NCI-H2196 (cell line): ENCODE measurements around the gene MFSD12.
"Not testable (repeated sequence)": the region's sequence is repeated elsewhere in the genome, so short reads cannot be mapped to it uniquely, and the experiment has no call there.

Experiments
- DNase-seq: peaks from one replicate; lab custom pipeline; 2025; ENCODE audit not compliant: unreplicated experiment; lab: John Stamatoyannopoulos, UW

The MFSD12 gene

GRCh38 chr19:3508771-3509535, 48.4 kb downstream of the MFSD12 start:
- no peak for DNase-seq

GRCh38 chr19:3508121-3508661, 49.2 kb downstream of the MFSD12 start:
- not testable (repeated sequence) for DNase-seq

- DNase-seq: peak; percentile 49
Observed at GRCh38 chr19:3507371-3508120, 49.8 kb downstream of the MFSD12 start.

GRCh38 chr19:3506384-3507340, 50.7 kb downstream of the MFSD12 start:
- no peak for DNase-seq

- peak; percentile 99 for DNase-seq
Observed at GRCh38 chr19:3505598-3506383, 51.6 kb downstream of the MFSD12 start, which contains the start of gene FZR1. TSS of gene FZR1 (plus strand) at chr19:3506311. CDS start at chr19:3522990, 16,679 bp downstream.

- DNase-seq: no peak
Observed at GRCh38 chr19:3504735-3505134, 52.7 kb downstream of the MFSD12 start.

- no peak for DNase-seq
Observed at GRCh38 chr19:3503036-3503572, 54.3 kb downstream of the MFSD12 start.

- no peak for DNase-seq
Observed at GRCh38 chr19:3501780-3502179, 55.6 kb downstream of the MFSD12 start.

GRCh38 chr19:3500429-3501101, 56.8 kb downstream of the MFSD12 start, which contains the start of gene DOHH:
TSS of gene DOHH (minus strand) at chr19:3500674. CDS start at chr19:3496814, 3,860 bp downstream.
- DNase-seq: peak; percentile 95

- no peak for DNase-seq
Observed at GRCh38 chr19:3499738-3500428, 57.5 kb downstream of the MFSD12 start.

- no peak for DNase-seq
Observed at GRCh38 chr19:3497757-3498520, 59.4 kb downstream of the MFSD12 start.

GRCh38 chr19:3496392-3497273, 60.8 kb downstream of the MFSD12 start:
- no peak for DNase-seq

- DNase-seq: peak; percentile 70
Observed at GRCh38 chr19:3494559-3494958, 62.8 kb downstream of the MFSD12 start.
